ENCODE results near the gene LMNB1. TPM values are rescaled to one million over a fixed set of nuclear protein-coding genes. Genes with fewer than 3 reads are reported as not detected.

Gene LMNB1
- total and polyA plus RNA-seq, 4 donors, result 5.1 to 40.3 (median 21.8) TPM

DNA sequence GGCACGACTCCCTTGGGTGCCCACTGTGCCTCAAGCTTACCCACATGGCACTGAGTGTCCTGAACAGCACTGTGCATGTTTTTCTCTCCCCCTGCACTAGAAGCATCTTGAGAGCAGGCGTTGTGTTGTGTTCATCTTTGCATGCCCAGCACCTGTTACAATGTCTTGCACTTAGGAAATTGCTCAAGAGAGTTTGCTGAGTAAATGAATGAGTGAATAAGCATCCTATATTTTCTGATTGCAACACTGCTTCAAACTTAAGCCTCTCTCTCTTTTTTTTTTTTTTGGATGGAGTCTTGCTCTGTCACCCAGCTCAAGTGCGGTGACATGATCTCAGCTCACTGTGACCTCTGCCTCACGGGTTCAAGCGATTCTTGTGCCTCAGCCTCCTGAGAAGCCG lies 94.5 kb downstream of the LMNB1 start:
- no peaks in the 10 kb centered on the region for H3K9me3 ChIP-seq (ENCODE audit: control insufficient read depth in 4 of 4, insufficient read depth in 3 of 4, low read length in 3 of 4)
- no peak for TF ChIP-seq CTCF (IDR thresholded peaks at IDR 0.05; ENCODE audit: control extremely low read depth, extremely low read depth)
- H3K27me3 ChIP-seq (ENCODE audit: control insufficient read depth in 3 of 3, insufficient read depth in 3 of 3, low read length in 2 of 3), result peaks cover 0 to 13% (median 12%) of the 10 kb centered on the region in 3 donors
- no peak overlapping the region for H3K9ac ChIP-seq (ENCODE audit: insufficient read depth in 1 of 2, low read length in 2 of 2)
- DNase-seq, result no peak
- H3K4me1 ChIP-seq (ENCODE audit: control insufficient read depth in 5 of 5, insufficient read depth in 5 of 5, low read length in 5 of 5), result peaks cover 0 to 19% (median 6%) of the 10 kb centered on the region in 5 donors
- H3K36me3 ChIP-seq (ENCODE audit: control insufficient read depth in 4 of 4, insufficient read depth in 4 of 4, low read length in 4 of 4), result peaks cover 0 to 2% (median 0%) of the 10 kb centered on the region in 4 donors
- no peak overlapping the region for H3K27ac ChIP-seq (ENCODE audit: low read depth in 1 of 2, low read length in 1 of 2)
- 79 to 83% methylated on average over 6 of the region's 6 CpGs for WGBS, 2 donors
- ATAC-seq (ENCODE audit: insufficient read depth, low FRiP score), result no peak
- no peak overlapping the region for H3K4me3 ChIP-seq

- H3K27ac ChIP-seq (ENCODE audit: low read depth in 1 of 2, low read length in 1 of 2), result no peak overlapping the region
- peaks cover 0 to 4% (median 1%) of the 10 kb centered on the region in 4 donors for H3K36me3 ChIP-seq (ENCODE audit: control insufficient read depth in 4 of 4, insufficient read depth in 4 of 4, low read length in 4 of 4)
- H3K27me3 ChIP-seq (ENCODE audit: control insufficient read depth in 3 of 3, insufficient read depth in 3 of 3, low read length in 2 of 3), result peaks cover 0 to 15% (median 13%) of the 10 kb centered on the region in 3 donors
- DNase-seq (peak in 1 of 3 donors; percentile 11), ATAC-seq (ENCODE audit: insufficient read depth, low FRiP score) (peak; percentile 7)
- peaks cover 0 to 22% (median 8%) of the 10 kb centered on the region in 5 donors for H3K4me1 ChIP-seq (ENCODE audit: control insufficient read depth in 5 of 5, insufficient read depth in 5 of 5, low read length in 5 of 5)
- WGBS, 2 donors, result 77 to 89% methylated on average over 11 of the region's 11 CpGs
- H3K9me3 ChIP-seq (ENCODE audit: control insufficient read depth in 4 of 4, insufficient read depth in 3 of 4, low read length in 3 of 4), result no peaks in the 10 kb centered on the region
- no peak overlapping the region for H3K9ac ChIP-seq (ENCODE audit: insufficient read depth in 1 of 2, low read length in 2 of 2)
- H3K4me3 ChIP-seq, result no peak overlapping the region
- no peak for TF ChIP-seq CTCF (IDR thresholded peaks at IDR 0.05; ENCODE audit: control extremely low read depth, extremely low read depth)
Measured at GRCh38 chr5:126872561-126873354, 95.8 kb downstream of the LMNB1 start.

DNA sequence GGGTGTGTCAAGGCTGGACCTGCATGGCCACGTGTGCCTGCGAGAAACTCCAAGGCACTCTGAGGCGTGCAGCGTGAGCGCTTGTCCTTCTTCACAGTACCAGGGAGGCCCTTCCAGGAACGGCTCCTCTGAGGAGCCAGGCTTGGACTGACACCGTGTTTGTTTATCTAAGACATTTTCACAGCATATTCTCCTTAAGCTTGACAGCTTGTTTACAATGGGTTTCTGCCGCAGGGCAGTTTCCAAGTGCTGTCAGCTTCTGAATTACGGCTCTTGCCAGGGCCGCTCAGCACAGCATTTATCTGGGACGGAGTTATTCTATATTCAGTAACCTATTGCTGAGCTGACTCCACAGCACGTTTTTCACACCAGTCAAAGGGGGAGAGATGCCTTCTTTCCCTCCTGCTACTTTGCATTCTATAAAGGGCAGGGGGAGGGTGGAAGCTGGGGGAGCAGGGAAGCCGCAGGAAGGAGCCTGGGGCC lies 98.4 kb downstream of the LMNB1 start:
- 56 to 65% methylated on average over 13 of the region's 13 CpGs for WGBS, 2 donors
- no peak for TF ChIP-seq CTCF (IDR thresholded peaks at IDR 0.05; ENCODE audit: control extremely low read depth, extremely low read depth)
- Histone ChIP-seq H3K4me3 (no peak overlapping the region), H3K9ac (ENCODE audit: insufficient read depth in 1 of 2, low read length in 2 of 2) (no peak overlapping the region), H3K36me3 (ENCODE audit: control insufficient read depth in 4 of 4, insufficient read depth in 4 of 4, low read length in 4 of 4) (peaks cover 0 to 4% (median 1%) of the 10 kb centered on the region in 4 donors), H3K27ac (ENCODE audit: low read depth in 1 of 2, low read length in 1 of 2) (no peak overlapping the region), H3K9me3 (ENCODE audit: control insufficient read depth in 4 of 4, insufficient read depth in 3 of 4, low read length in 3 of 4) (no peaks in the 10 kb centered on the region), H3K27me3 (ENCODE audit: control insufficient read depth in 3 of 3, insufficient read depth in 3 of 3, low read length in 2 of 3) (peaks cover 0 to 22% (median 11%) of the 10 kb centered on the region in 3 donors), H3K4me1 (ENCODE audit: control insufficient read depth in 5 of 5, insufficient read depth in 5 of 5, low read length in 5 of 5) (peaks cover 5 to 15% (median 9%) of the 10 kb centered on the region in 5 donors)
- DNase-seq (peak; percentile 65 to 91 (median 86)), ATAC-seq (ENCODE audit: insufficient read depth, low FRiP score) (no peak)

Data from lung (tissue), 12 donors.